ENCODE data around the gene ASAP3. TPM values are rescaled to one million over a fixed set of nuclear protein-coding genes. Genes with fewer than 3 reads are reported as not detected.

ASAP3 gene
- total RNA-seq, 1 experiment from 2014 or later, result 12.1 TPM

GRCh38 chr1:23384312-23385058 is 99.5 kb downstream of the ASAP3 start:
- Mint-ChIP-seq H3K4me1 (ENCODE audit: low read depth, unreplicated experiment) (peaks cover 6% of the 10 kb centered on the region), H3K36me3 (ENCODE audit: insufficient read depth, unreplicated experiment) (no peaks in the 10 kb centered on the region), H3K27me3 (ENCODE audit: insufficient read depth, unreplicated experiment) (no peaks in the 10 kb centered on the region), H3K9me3 (ENCODE audit: unreplicated experiment) (no peaks in the 10 kb centered on the region), H3K4me3 (ENCODE audit: unreplicated experiment) (no peak overlapping the region), H3K27ac (ENCODE audit: unreplicated experiment) (no peak overlapping the region)
- H3K4me1 ChIP-seq, result no peaks in the 10 kb centered on the region
- H3K4me3 ChIP-seq (ENCODE audit: low read depth, low read length), result no peak overlapping the region
- no peaks in the 10 kb centered on the region for H3K36me3 ChIP-seq (ENCODE audit: control insufficient read depth, insufficient read depth, low read length)
- no peaks in the 10 kb centered on the region for H3K27me3 ChIP-seq (replicated peaks; ENCODE audit: control insufficient read depth, insufficient read depth, low read length)
- intact Hi-C loops (cut with micrococcal nuclease; ENCODE audit: unreplicated experiment), result no loop called here
- CTCF ChIA-PET, result interaction anchor here (0.5 kb wide), 1 partner anchor 40 kb away, joined by 4 read pairs; the partner anchor contains the start of gene HNRNPR
- POLR2A ChIA-PET, result interaction anchor here (0.9 kb wide), 1 partner anchor 40 kb away, joined by 4 read pairs; the partner anchor contains the start of gene HNRNPR
- DNase-seq, result no peak
- no peaks in the 10 kb centered on the region for H3K9me3 ChIP-seq
- BruUV-seq (replicated peaks), result no TSS peak
- TF ChIP-seq CTCF (IDR thresholded peaks at IDR 0.05; ENCODE audit: insufficient read depth in 1 of 2, low read depth in 1 of 2, low read length in 1 of 2, severe bottlenecking in 1 of 2, unreplicated experiment in 1 of 2), result no peak

GRCh38 chr1:23383577-23384311 is 100.2 kb downstream of the ASAP3 start:
- H3K27ac Mint-ChIP-seq (ENCODE audit: unreplicated experiment), result no peak overlapping the region
- H3K4me3 Mint-ChIP-seq (ENCODE audit: unreplicated experiment), result no peak overlapping the region
- peaks cover 6% of the 10 kb centered on the region for H3K4me1 Mint-ChIP-seq (ENCODE audit: low read depth, unreplicated experiment)
- no TSS peak for BruUV-seq (replicated peaks)
- Histone ChIP-seq H3K9me3 (no peaks in the 10 kb centered on the region), H3K27me3 (replicated peaks; ENCODE audit: control insufficient read depth, insufficient read depth, low read length) (no peaks in the 10 kb centered on the region), H3K4me3 (ENCODE audit: low read depth, low read length) (no peak overlapping the region), H3K4me1 (no peaks in the 10 kb centered on the region), H3K36me3 (ENCODE audit: control insufficient read depth, insufficient read depth, low read length) (no peaks in the 10 kb centered on the region)
- intact Hi-C loops (cut with micrococcal nuclease; ENCODE audit: unreplicated experiment), result no loop called here
- no peak for TF ChIP-seq CTCF (IDR thresholded peaks at IDR 0.05; ENCODE audit: insufficient read depth in 1 of 2, low read depth in 1 of 2, low read length in 1 of 2, severe bottlenecking in 1 of 2, unreplicated experiment in 1 of 2)
- DNase-seq, result no peak
- ChIA-PET CTCF (no interaction called here), POLR2A (interaction anchor here (0.9 kb wide), 1 partner anchor 39 kb away, joined by 4 read pairs; the partner anchor contains the start of gene HNRNPR)
- H3K36me3 Mint-ChIP-seq (ENCODE audit: insufficient read depth, unreplicated experiment), result no peaks in the 10 kb centered on the region
- no peaks in the 10 kb centered on the region for H3K27me3 Mint-ChIP-seq (ENCODE audit: insufficient read depth, unreplicated experiment)
- no peaks in the 10 kb centered on the region for H3K9me3 Mint-ChIP-seq (ENCODE audit: unreplicated experiment)

- Histone ChIP-seq H3K27me3 (replicated peaks; ENCODE audit: control insufficient read depth, insufficient read depth, low read length) (no peaks in the 10 kb centered on the region), H3K9me3 (no peaks in the 10 kb centered on the region), H3K4me1 (peaks cover 6% of the 10 kb centered on the region), H3K36me3 (ENCODE audit: control insufficient read depth, insufficient read depth, low read length) (no peaks in the 10 kb centered on the region), H3K4me3 (ENCODE audit: low read depth, low read length) (no peak overlapping the region)
- Mint-ChIP-seq H3K4me1 (ENCODE audit: low read depth, unreplicated experiment) (peaks cover 14% of the 10 kb centered on the region), H3K9me3 (ENCODE audit: unreplicated experiment) (no peaks in the 10 kb centered on the region), H3K4me3 (ENCODE audit: unreplicated experiment) (no peak overlapping the region), H3K27me3 (ENCODE audit: insufficient read depth, unreplicated experiment) (no peaks in the 10 kb centered on the region), H3K27ac (ENCODE audit: unreplicated experiment) (no peak overlapping the region), H3K36me3 (ENCODE audit: insufficient read depth, unreplicated experiment) (no peaks in the 10 kb centered on the region)
- DNase-seq, result no peak
- intact Hi-C loops (cut with micrococcal nuclease; ENCODE audit: unreplicated experiment), result no loop called here
- POLR2A ChIA-PET, result no interaction called here
- CTCF ChIA-PET, result no interaction called here
- no peak for TF ChIP-seq CTCF (IDR thresholded peaks at IDR 0.05; ENCODE audit: insufficient read depth in 1 of 2, low read depth in 1 of 2, low read length in 1 of 2, severe bottlenecking in 1 of 2, unreplicated experiment in 1 of 2)
- no TSS peak for BruUV-seq (replicated peaks)
Measured at GRCh38 chr1:23381233-23381885, 102.6 kb downstream of the ASAP3 start.
